Measurements from ENCODE around the gene TANK.
"Not testable (repeated sequence)": the region's sequence is repeated elsewhere in the genome, so short reads cannot be mapped to it uniquely, and the experiment has no call there.

TANK gene

GRCh38 chr2:161279230-161279815 lies 119.1 kb downstream of the TANK start:
- not testable (repeated sequence) for DNase-seq

DNA sequence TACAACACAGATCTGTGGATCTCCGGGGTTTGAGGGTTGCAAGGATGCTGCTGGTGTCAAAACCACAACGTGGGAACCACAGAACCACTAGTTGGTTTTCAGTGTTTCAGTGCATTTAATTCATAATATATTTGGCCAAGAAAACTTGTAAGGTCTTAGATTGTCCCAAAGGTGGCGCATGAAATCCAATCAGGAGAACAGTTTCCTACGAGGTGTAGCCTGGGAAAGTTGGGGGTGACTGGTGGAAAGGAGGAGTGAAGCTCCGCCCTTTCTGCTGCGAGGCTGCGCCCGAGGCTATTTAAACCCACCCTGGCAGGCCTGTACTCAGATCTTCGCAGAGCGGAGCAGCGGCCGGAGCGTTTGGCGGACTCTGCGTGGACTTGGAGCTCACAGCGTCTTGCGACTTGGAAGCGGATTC lies 120.7 kb downstream of the TANK start:
- not testable (repeated sequence) for DNase-seq

GRCh38 chr2:161281615-161282310 lies 121.5 kb downstream of the TANK start:
- DNase-seq = not testable (repeated sequence)

DNA sequence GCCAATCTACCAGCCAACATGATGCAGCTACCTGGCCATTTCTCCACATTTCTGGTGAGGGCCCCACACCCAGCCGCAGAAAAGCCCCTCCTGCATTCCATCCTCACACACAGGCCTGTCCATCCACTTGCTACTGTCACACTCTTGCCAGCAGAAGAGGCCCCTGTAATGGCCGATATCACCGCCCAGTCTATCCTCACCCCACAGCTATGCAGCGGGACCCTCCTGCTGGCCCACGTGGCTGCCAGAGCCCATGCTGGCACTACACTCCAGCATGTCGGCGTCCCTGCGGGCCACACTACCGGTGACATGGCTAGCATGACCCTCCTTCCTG lies 122.0 kb downstream of the TANK start:
- not testable (repeated sequence) for DNase-seq

DNA sequence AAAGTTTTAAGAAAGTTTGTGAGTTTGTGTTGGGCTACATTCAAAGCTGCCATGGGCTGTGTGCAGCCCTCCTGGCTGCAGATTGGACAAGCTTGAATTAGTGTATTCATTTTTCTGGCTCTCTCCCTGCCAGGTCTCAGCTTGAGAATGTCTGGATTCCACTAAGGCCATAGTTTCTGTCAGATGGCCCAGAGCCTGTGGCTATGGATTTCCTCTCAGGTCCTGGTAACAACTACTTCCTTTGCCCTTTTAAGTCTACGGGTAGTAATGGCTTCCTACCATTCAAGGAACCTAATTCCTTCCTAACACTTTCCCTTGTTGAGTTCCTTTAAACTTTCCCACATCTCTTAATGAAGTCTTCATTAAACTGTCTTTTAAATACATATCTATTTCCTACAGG lies 123.7 kb downstream of the TANK start:
- DNase-seq = no peak
